Neural cell (in vitro differentiated cells): ENCODE measurements around the gene PQBP1. TPM values are rescaled to one million over a fixed set of nuclear protein-coding genes. Genes with fewer than 3 reads are reported as not detected.
A peak's percentile ranks its signal among the peaks of the same experiment; 100 is the strongest.

ENCODE experiments used
- H2AFZ ChIP-seq: fragments of 200-600, 300-800 bp; sonication (generic), shearing (Covaris generic); 2 replicates; pipeline ENCODE4 v1.6.0; 2014; ENCODE audit warnings: low read depth, mild to moderate bottlenecking, antibody characterized with exemption, low read length, moderate library complexity
- H3F3A ChIP-seq: fragments of 200-600 bp; shearing (Covaris generic); 2 replicates; pipeline ENCODE4 v1.6.1; 2016; ENCODE audit warnings: mild to moderate bottlenecking, moderate library complexity, mixed read lengths, antibody characterized with exemption, low read length; ENCODE audit not compliant: insufficient read depth, poor library complexity, severe bottlenecking
- H3K27ac ChIP-seq: fragments of 200-600, 300-800 bp; sonication (generic), shearing (Covaris generic); 2 replicates; pipeline ENCODE4 v1.5.1; 2014; ENCODE audit warnings: mild to moderate bottlenecking, low read length, moderate library complexity
- H3K27me3 ChIP-seq: fragments of 300-800, 200-600 bp; sonication (generic), shearing (Covaris generic); 2 replicates; pipeline ENCODE4 v1.6.0; 2014; ENCODE audit warnings: mild to moderate bottlenecking, low read depth, low read length, moderate library complexity; ENCODE audit not compliant: insufficient read depth
- H3K36me3 ChIP-seq: fragments of 300-800, 200-600 bp; sonication (generic), shearing (Covaris generic); 2 replicates; pipeline ENCODE4 v1.5.1; 2014; ENCODE audit warnings: mild to moderate bottlenecking, antibody characterized with exemption, low read length, moderate library complexity; ENCODE audit not compliant: insufficient read depth
- H3K4me2 ChIP-seq: fragments of 300-800, 200-600 bp; sonication (generic), shearing (Covaris generic); 2 replicates; pipeline ENCODE4 v1.6.0; 2014; ENCODE audit warnings: mild to moderate bottlenecking, low read length
- H3K4me3 ChIP-seq: fragments of 300-800, 200-600 bp; sonication (generic), shearing (Covaris generic); 2 replicates; pipeline ENCODE4 v1.5.1; 2014; ENCODE audit warnings: mild to moderate bottlenecking, low read length, moderate library complexity
- H3K79me2 ChIP-seq: fragments of 200-600 bp; shearing (Covaris generic); replicated peaks from 2 replicates; pipeline ENCODE4 v1.6.0; 2014; ENCODE audit warnings: mild to moderate bottlenecking, low read length, moderate library complexity; ENCODE audit not compliant: insufficient read depth
- H3K9ac ChIP-seq: fragments of 300-800, 200-600 bp; sonication (generic), shearing (Covaris generic); 2 replicates; pipeline ENCODE4 v1.6.1; 2016; ENCODE audit warnings: mild to moderate bottlenecking, low read length, mixed read lengths
- H3K9me2 ChIP-seq: fragments of 200-600 bp; shearing (Covaris generic); 2 replicates; pipeline ENCODE4 v1.6.1; 2016; ENCODE audit warnings: mild to moderate bottlenecking, low read length, mixed read lengths; ENCODE audit not compliant: insufficient read depth
- H3K9me3 ChIP-seq: fragments of 200-600, 300-800 bp; sonication (generic), shearing (Covaris generic); 2 replicates; pipeline ENCODE4 v1.6.1; 2016; ENCODE audit warnings: mild to moderate bottlenecking, mixed run types, low read length, moderate library complexity, mixed read lengths
- H4K20me1 ChIP-seq: fragments of 200-600 bp; shearing (Covaris generic); 2 replicates; pipeline ENCODE4 v1.6.1; 2016; ENCODE audit warnings: mild to moderate bottlenecking, mixed run types; ENCODE audit not compliant: insufficient read depth
- CTCF ChIP-seq: fragments of 450-650 bp; IDR thresholded peaks from 2 replicates; pipeline ENCODE4 v1.5.1; 2014; ENCODE audit warnings: antibody characterized with exemption, mild to moderate bottlenecking, moderate library complexity; ENCODE audit not compliant: poor library complexity, severe bottlenecking
- EP300 ChIP-seq: fragments of 450-650 bp; conservative IDR thresholded peaks from 2 replicates; pipeline ENCODE4 v1.6.1; 2014; ENCODE audit warnings: antibody characterized with exemption, mild to moderate bottlenecking, moderate library complexity; ENCODE audit not compliant: poor library complexity, severe bottlenecking
- EZH2 ChIP-seq: fragments of 200-600, 300-800 bp; shearing (Covaris generic), sonication (generic); IDR thresholded peaks from 2 replicates; pipeline ENCODE4 v1.6.1; 2014; ENCODE audit warnings: antibody characterized with exemption, low read length, borderline replicate concordance, mild to moderate bottlenecking; ENCODE audit not compliant: insufficient read depth, poor library complexity, severe bottlenecking
- MXI1 ChIP-seq: fragments of 450-650 bp; conservative IDR thresholded peaks from 2 replicates; pipeline ENCODE4 v1.6.1; 2014; ENCODE audit warnings: antibody characterized with exemption, mild to moderate bottlenecking; ENCODE audit not compliant: poor library complexity, severe bottlenecking
- POLR2AphosphoS5 ChIP-seq: IDR thresholded peaks from 2 replicates; pipeline ENCODE4 v1.6.1; 2012
- RAD21 ChIP-seq: fragments of 450-650 bp; conservative IDR thresholded peaks from 2 replicates; pipeline ENCODE4 v1.6.1; 2014; ENCODE audit warnings: antibody characterized with exemption, mild to moderate bottlenecking, moderate library complexity
- REST ChIP-seq: IDR thresholded peaks from 2 replicates; pipeline ENCODE4 v1.6.1; 2012; ENCODE audit warnings: borderline replicate concordance
- SMC3 ChIP-seq: fragments of 450-650 bp; conservative IDR thresholded peaks from 2 replicates; pipeline ENCODE4 v1.6.1; 2014; ENCODE audit warnings: antibody characterized with exemption, mild to moderate bottlenecking, moderate library complexity; ENCODE audit not compliant: poor library complexity
- TAF1 ChIP-seq: IDR thresholded peaks from 2 replicates; pipeline ENCODE4 v1.6.1; 2012; ENCODE audit warnings: low read depth
- polyA plus RNA-seq: library from polyadenylated mRNA; depleted of rRNA; stranded (reverse); fragments of >200 nt; gene quantifications from 2 replicates; pipeline ENCODE4 v1.2.3, GENCODE V29; 2014

PQBP1 gene
- polyA plus RNA-seq, 1 donor from 2014 or later = 70.8 TPM

- Histone ChIP-seq H3K9me2 (no peaks in the 10 kb centered on the region), H3K79me2 (no peaks in the 10 kb centered on the region), H3K9ac (peak overlapping the region; percentile 61), H3K9me3 (no peaks in the 10 kb centered on the region), H3K27me3 (no peaks in the 10 kb centered on the region), H3F3A (no peaks in the 10 kb centered on the region), H2AFZ (no peak overlapping the region), H3K4me2 (no peak overlapping the region), H4K20me1 (no peaks in the 10 kb centered on the region), H3K36me3 (no peaks in the 10 kb centered on the region), H3K27ac (peak overlapping the region; percentile 66), H3K4me3 (peak overlapping the region; percentile 74)
- TF ChIP-seq SMC3 (no peak), TAF1 (no peak), POLR2AphosphoS5 (peak; percentile 86), EP300 (peak; percentile 96), MXI1 (peak; percentile 29), RAD21 (no peak), CTCF (no peak), EZH2 (no peak), REST (no peak)
Observed at GRCh38 chrX:48919947-48920717, 22.4 kb downstream of the PQBP1 start.

GRCh38 chrX:48920718-48921104 lies 23.0 kb downstream of the PQBP1 start:
- Histone ChIP-seq H3K4me2 (no peak overlapping the region), H2AFZ (no peak overlapping the region), H3F3A (no peaks in the 10 kb centered on the region), H3K9me2 (no peaks in the 10 kb centered on the region), H3K9me3 (no peaks in the 10 kb centered on the region), H3K79me2 (no peaks in the 10 kb centered on the region), H4K20me1 (no peaks in the 10 kb centered on the region), H3K36me3 (no peaks in the 10 kb centered on the region), H3K4me3 (peak overlapping the region; percentile 74), H3K27me3 (no peaks in the 10 kb centered on the region), H3K27ac (peak overlapping the region; percentile 16), H3K9ac (no peak overlapping the region)
- TF ChIP-seq MXI1 (no peak), REST (no peak), CTCF (no peak), SMC3 (no peak), POLR2AphosphoS5 (no peak), TAF1 (no peak), EP300 (no peak), EZH2 (no peak), RAD21 (no peak)
